ENCODE measurements around the gene MEGF8.

The MEGF8 gene

GRCh38 chr19:42422092-42422900 is 96.9 kb downstream of the MEGF8 start:
- DNase-seq = no peak

- DNase-seq = peak; percentile 56
Observed at GRCh38 chr19:42422901-42423461, 97.5 kb downstream of the MEGF8 start.

GRCh38 chr19:42423462-42424344 is 98.3 kb downstream of the MEGF8 start:
- peak; percentile 95 for DNase-seq

GRCh38 chr19:42424345-42424707 is 98.9 kb downstream of the MEGF8 start:
- DNase-seq = no peak

- DNase-seq = no peak
Observed at GRCh38 chr19:42424712-42425131, 99.3 kb downstream of the MEGF8 start.

- DNase-seq = no peak
Observed at GRCh38 chr19:42426643-42427042, 101.2 kb downstream of the MEGF8 start.

- DNase-seq = no peak
Observed at GRCh38 chr19:42427313-42427712, 101.9 kb downstream of the MEGF8 start, which contains the start of gene LIPE. Gene LIPE, minus strand, starts transcription at chr19:42427388. Its CDS starts 239 bp downstream, at chr19:42427149.

All from activated naive CD4-positive, alpha-beta T cell treated with anti-CD3 and anti-CD28 coated beads, Interleukin-2, amount 50 U/mL, for 16 hours (primary cell).